Activated T-cell treated with anti-CD3 and anti-CD28 coated beads, Interleukin-2, amount 50 U/mL, for 24 hours (primary cell): ENCODE data around the gene GSTM5.
"Not testable (repeated sequence)": the region's sequence is repeated elsewhere in the genome, so short reads cannot be mapped to it uniquely, and the experiment has no call there.

Experiments used
- DNase-seq: peaks from one replicate; pipeline ENCODE4 v3.0.0-alpha.2; 2020
- H3K27ac Mint-ChIP-seq: 2 replicates; pipeline ENCODE4 v1.8.0; 2020; ENCODE audit warnings: mild to moderate bottlenecking, mixed read lengths
- H3K27me3 Mint-ChIP-seq: 2 replicates; pipeline ENCODE4 v1.8.0; 2020; ENCODE audit warnings: mixed read lengths
- H3K36me3 Mint-ChIP-seq: 2 replicates; pipeline ENCODE4 v1.8.0; 2020; ENCODE audit warnings: low read depth, mixed read lengths
- H3K4me1 Mint-ChIP-seq: 2 replicates; pipeline ENCODE4 v1.8.0; 2020; ENCODE audit warnings: low read depth, mixed read lengths
- H3K4me3 Mint-ChIP-seq: 2 replicates; pipeline ENCODE4 v1.8.0; 2020; ENCODE audit warnings: mild to moderate bottlenecking, moderate library complexity, mixed read lengths
- H3K9me3 Mint-ChIP-seq: 2 replicates; pipeline ENCODE4 v1.8.0; 2020; ENCODE audit warnings: mixed read lengths

Gene GSTM5

GRCh38 chr1:109711593-109712320, at the start of gene GSTM5:
Gene GSTM5, plus strand, starts transcription at chr1:109712251. Its CDS starts 62 bp downstream, at chr1:109712313.
- Mint-ChIP-seq H3K27me3 (peaks cover 16% of the 10 kb centered on the region), H3K36me3 (peaks cover 23% of the 10 kb centered on the region), H3K9me3 (peaks cover 17% of the 10 kb centered on the region)
- H3K4me1 Mint-ChIP-seq, H3K4me3 Mint-ChIP-seq, H3K27ac Mint-ChIP-seq: not testable (repeated sequence)
- DNase-seq, result peak; percentile 44

GRCh38 chr1:109664671-109665070, 47.4 kb upstream of the GSTM5 start:
- Mint-ChIP-seq H3K4me1 (peaks cover 18% of the 10 kb centered on the region), H3K4me3 (no peak overlapping the region)
- DNase-seq, result no peak

GRCh38 chr1:109667452-109668122, 44.5 kb upstream of the GSTM5 start, which contains the start of gene GSTM2:
Gene GSTM2, plus strand, starts transcription at chr1:109668057. Its CDS starts 59 bp downstream, at chr1:109668116.
- H3K27ac Mint-ChIP-seq, result peak within 1 kb of the TSS; percentile 38

More at GRCh38 chr1:109664671-109665070, 47.4 kb upstream of the GSTM5 start:
- H3K27me3 Mint-ChIP-seq, result no peaks in the 10 kb centered on the region
- peaks cover 5% of the 10 kb centered on the region for H3K36me3 Mint-ChIP-seq
- no peaks in the 10 kb centered on the region for H3K9me3 Mint-ChIP-seq
- no peak overlapping the region for H3K27ac Mint-ChIP-seq

GRCh38 chr1:109668123-109668775, 43.8 kb upstream of the GSTM5 start:
- peak overlapping the region; percentile 38 for H3K27ac Mint-ChIP-seq
- H3K4me3 Mint-ChIP-seq, result peak overlapping the region; percentile 77
- H3K27me3 Mint-ChIP-seq, result no peaks in the 10 kb centered on the region
- no peaks in the 10 kb centered on the region for H3K9me3 Mint-ChIP-seq
- peaks cover 23% of the 10 kb centered on the region for H3K4me1 Mint-ChIP-seq
- no peaks in the 10 kb centered on the region for H3K36me3 Mint-ChIP-seq
- no peak for DNase-seq

More at GRCh38 chr1:109667452-109668122, 44.5 kb upstream of the GSTM5 start, which contains the start of gene GSTM2:
- DNase-seq, result peak; percentile 89
- Mint-ChIP-seq H3K36me3 (no peaks in the 10 kb centered on the region), H3K4me3 (peak within 1 kb of the TSS; percentile 77), H3K27me3 (no peaks in the 10 kb centered on the region), H3K4me1 (peaks cover 23% of the 10 kb centered on the region), H3K9me3 (no peaks in the 10 kb centered on the region)

GRCh38 chr1:109669246-109669948, 42.7 kb upstream of the GSTM5 start:
- Mint-ChIP-seq H3K27ac (no peak overlapping the region), H3K36me3 (no peaks in the 10 kb centered on the region), H3K9me3 (no peaks in the 10 kb centered on the region), H3K27me3 (no peaks in the 10 kb centered on the region), H3K4me1 (peaks cover 23% of the 10 kb centered on the region), H3K4me3 (peak overlapping the region; percentile 34)
- no peak for DNase-seq

GRCh38 chr1:109669949-109670302, 42.1 kb upstream of the GSTM5 start:
- not testable (repeated sequence) for H3K27me3 Mint-ChIP-seq, H3K9me3 Mint-ChIP-seq, H3K36me3 Mint-ChIP-seq, DNase-seq, H3K27ac Mint-ChIP-seq
- Mint-ChIP-seq H3K4me1 (peaks cover 23% of the 10 kb centered on the region), H3K4me3 (peak overlapping the region; percentile 34)

GRCh38 chr1:109671067-109671466, 41.0 kb upstream of the GSTM5 start:
- Mint-ChIP-seq H3K27me3 (no peaks in the 10 kb centered on the region), H3K27ac (no peak overlapping the region), H3K36me3 (no peaks in the 10 kb centered on the region), H3K9me3 (no peaks in the 10 kb centered on the region), H3K4me1 (peaks cover 23% of the 10 kb centered on the region), H3K4me3 (no peak overlapping the region)
- no peak for DNase-seq

GRCh38 chr1:109673861-109674260, 38.2 kb upstream of the GSTM5 start:
- not testable (repeated sequence) for H3K27ac Mint-ChIP-seq, H3K4me3 Mint-ChIP-seq, H3K36me3 Mint-ChIP-seq, H3K9me3 Mint-ChIP-seq, DNase-seq, H3K27me3 Mint-ChIP-seq
- H3K4me1 Mint-ChIP-seq, result peaks cover 11% of the 10 kb centered on the region

GRCh38 chr1:109676683-109677381, 35.2 kb upstream of the GSTM5 start:
- not testable (repeated sequence) for H3K36me3 Mint-ChIP-seq, H3K4me3 Mint-ChIP-seq, H3K27me3 Mint-ChIP-seq, H3K9me3 Mint-ChIP-seq, H3K4me1 Mint-ChIP-seq, DNase-seq, H3K27ac Mint-ChIP-seq

- no peak for DNase-seq
- Mint-ChIP-seq H3K4me1 (no peaks in the 10 kb centered on the region), H3K9me3 (no peaks in the 10 kb centered on the region), H3K36me3 (no peaks in the 10 kb centered on the region), H3K27me3 (no peaks in the 10 kb centered on the region), H3K27ac (no peak overlapping the region), H3K4me3 (no peak overlapping the region)
Observed at GRCh38 chr1:109677459-109677858, 34.6 kb upstream of the GSTM5 start.

- not testable (repeated sequence) for H3K36me3 Mint-ChIP-seq, H3K27me3 Mint-ChIP-seq, H3K4me1 Mint-ChIP-seq, H3K27ac Mint-ChIP-seq, H3K9me3 Mint-ChIP-seq, DNase-seq, H3K4me3 Mint-ChIP-seq
Observed at GRCh38 chr1:109678637-109679036, 33.4 kb upstream of the GSTM5 start.

GRCh38 chr1:109684777-109685176, 27.3 kb upstream of the GSTM5 start:
- H3K4me1 Mint-ChIP-seq, result peaks cover 19% of the 10 kb centered on the region
- peaks cover 17% of the 10 kb centered on the region for H3K36me3 Mint-ChIP-seq
- DNase-seq, H3K9me3 Mint-ChIP-seq, H3K27ac Mint-ChIP-seq, H3K27me3 Mint-ChIP-seq, H3K4me3 Mint-ChIP-seq: not testable (repeated sequence)

- H3K27me3 Mint-ChIP-seq, H3K9me3 Mint-ChIP-seq, DNase-seq, H3K27ac Mint-ChIP-seq, H3K4me3 Mint-ChIP-seq: not testable (repeated sequence)
- peaks cover 23% of the 10 kb centered on the region for H3K36me3 Mint-ChIP-seq
- peaks cover 23% of the 10 kb centered on the region for H3K4me1 Mint-ChIP-seq
Observed at GRCh38 chr1:109685399-109685798, 26.7 kb upstream of the GSTM5 start.

- not testable (repeated sequence) for DNase-seq, H3K4me3 Mint-ChIP-seq, H3K27ac Mint-ChIP-seq, H3K27me3 Mint-ChIP-seq, H3K9me3 Mint-ChIP-seq
- H3K36me3 Mint-ChIP-seq, result peaks cover 28% of the 10 kb centered on the region
- H3K4me1 Mint-ChIP-seq, result peaks cover 24% of the 10 kb centered on the region
Observed at GRCh38 chr1:109685890-109686289, 26.2 kb upstream of the GSTM5 start.
